HG03378 (cell line): Measurements from ENCODE around the gene COBL.

Experiments
- ATAC-seq: cut with Tn5 transposase; IDR thresholded peaks from one replicate; pipeline ENCODE4 v1.9.1; 2021; ENCODE audit warnings: mild to moderate bottlenecking, moderate library complexity; ENCODE audit not compliant: unreplicated experiment

The COBL gene

GRCh38 chr7:51064688-51065087 is 251.9 kb downstream of the COBL start:
- no peak for ATAC-seq

GRCh38 chr7:51062222-51062987 is 254.2 kb downstream of the COBL start:
- ATAC-seq = no peak

- no peak for ATAC-seq
These were observed 256.1 kb downstream of the COBL start for GRCh38 chr7:51060536-51060935.

DNA sequence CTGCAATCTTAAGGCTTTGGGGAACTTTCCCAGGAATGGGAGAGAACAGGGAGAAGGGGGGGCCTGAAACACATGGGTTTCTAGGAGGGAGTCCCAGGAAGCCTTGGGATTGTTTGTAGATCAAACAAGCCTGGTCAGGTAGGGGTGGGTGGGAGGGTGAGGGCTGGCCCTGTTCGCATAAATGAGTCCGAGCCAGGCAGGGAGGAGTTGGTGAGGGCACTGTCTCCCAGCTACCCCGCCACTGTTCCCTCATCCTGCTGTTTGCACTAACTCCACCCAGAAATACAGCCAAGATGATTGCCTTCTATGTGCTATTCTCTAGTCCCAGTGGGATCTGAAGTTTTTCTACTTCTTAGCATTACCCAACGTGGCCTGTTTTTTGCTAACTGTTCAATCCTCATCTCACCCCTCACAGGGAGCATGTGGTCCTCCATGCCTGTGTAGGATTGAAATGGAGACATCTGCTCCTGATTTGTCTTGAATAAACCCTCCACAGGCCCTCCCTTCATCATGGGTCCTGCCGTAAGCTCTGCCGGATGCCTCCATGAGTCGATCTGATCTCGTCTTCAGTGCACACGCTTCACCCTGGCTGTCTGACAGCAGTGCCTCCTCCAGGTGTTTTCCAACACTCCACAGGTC is 257.0 kb downstream of the COBL start:
- ATAC-seq = no peak

- no peak for ATAC-seq
These were observed 257.8 kb downstream of the COBL start for GRCh38 chr7:51058764-51059163.

DNA sequence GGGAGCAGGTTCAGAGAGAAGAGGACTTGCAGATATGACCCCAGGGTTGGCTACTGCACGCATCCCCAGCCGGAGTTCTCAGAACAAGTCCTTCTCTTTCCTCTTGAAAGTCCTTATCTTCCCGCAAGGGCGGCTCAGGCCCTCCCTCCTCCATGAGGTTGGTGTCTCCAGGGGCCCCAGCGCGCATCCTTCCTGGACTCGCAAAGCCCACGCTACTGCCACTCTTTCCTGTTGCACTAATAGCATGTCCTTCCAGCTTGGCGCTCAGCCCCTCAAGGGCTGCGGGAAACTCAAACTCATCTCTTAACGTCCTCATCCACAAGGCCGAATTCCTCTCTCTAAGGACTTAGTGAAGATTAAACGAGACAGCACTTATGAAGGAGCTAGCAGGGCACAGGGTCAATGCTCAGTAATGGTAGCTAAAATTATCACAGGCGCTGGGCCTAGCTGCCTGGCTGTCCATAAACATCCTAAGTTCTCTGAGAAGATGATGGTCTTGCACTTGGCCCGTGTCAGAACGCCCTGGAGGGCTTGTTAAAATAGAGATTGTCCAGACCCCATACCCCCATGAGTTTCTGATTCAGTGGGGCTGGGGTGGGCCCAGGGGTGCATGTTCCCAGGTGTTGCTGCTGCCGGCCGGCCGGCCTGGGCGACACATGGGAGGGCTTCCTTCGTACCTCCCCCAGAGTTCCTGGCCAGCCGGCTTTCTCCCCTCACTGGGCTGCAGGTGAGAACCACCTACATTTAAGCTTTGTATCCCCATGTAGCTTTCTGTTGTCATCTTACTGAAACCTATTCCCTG is 261.4 kb downstream of the COBL start:
- no peak for ATAC-seq

DNA sequence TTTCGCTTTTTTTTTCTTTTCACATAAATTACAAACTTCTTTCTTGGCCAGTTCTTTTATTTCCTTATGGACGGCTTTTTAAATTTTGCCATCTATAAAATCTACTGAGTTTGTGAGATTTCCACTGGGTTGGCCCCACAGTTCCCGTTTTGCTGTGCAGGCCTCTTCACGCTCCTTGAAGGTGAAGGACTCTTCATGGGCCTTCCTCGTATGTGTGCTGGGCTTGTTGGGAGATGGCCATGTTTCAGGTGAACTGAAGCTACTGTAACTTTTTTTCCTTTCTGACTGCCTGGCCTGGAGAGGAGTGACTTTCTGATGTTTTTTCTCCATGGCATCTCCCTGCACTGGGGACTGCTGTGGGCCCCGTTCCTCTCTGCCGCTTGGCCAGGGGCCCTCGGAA is 262.4 kb downstream of the COBL start:
- ATAC-seq = no peak

GRCh38 chr7:51053160-51053925 is 263.3 kb downstream of the COBL start:
- ATAC-seq = no peak

GRCh38 chr7:51046482-51046881 is 270.1 kb downstream of the COBL start:
- ATAC-seq = no peak

DNA sequence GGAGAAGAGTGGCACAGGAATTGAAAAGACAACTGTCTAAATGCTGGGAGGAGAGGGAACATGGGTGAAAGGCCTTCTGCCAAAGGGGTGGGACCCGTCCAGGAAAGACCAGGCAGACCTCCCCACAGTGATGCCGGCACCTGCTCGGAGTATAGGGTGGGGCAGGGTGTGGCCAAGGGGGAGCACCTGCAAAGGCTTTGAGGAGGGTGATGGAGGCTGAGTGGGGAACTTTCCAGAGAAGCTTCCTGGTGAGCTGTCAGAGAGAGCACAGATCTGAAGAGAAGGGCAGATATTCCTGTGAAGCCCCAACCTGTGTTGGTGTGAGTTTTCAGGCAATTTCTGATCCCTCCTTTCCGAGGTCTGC is 270.5 kb downstream of the COBL start:
- no peak for ATAC-seq

- no peak for ATAC-seq
These were observed 271.1 kb downstream of the COBL start for GRCh38 chr7:51045319-51046102.

GRCh38 chr7:51043461-51043860 is 273.1 kb downstream of the COBL start:
- ATAC-seq = no peak

- no peak for ATAC-seq
These were observed 275.8 kb downstream of the COBL start for GRCh38 chr7:51040787-51041186.

DNA sequence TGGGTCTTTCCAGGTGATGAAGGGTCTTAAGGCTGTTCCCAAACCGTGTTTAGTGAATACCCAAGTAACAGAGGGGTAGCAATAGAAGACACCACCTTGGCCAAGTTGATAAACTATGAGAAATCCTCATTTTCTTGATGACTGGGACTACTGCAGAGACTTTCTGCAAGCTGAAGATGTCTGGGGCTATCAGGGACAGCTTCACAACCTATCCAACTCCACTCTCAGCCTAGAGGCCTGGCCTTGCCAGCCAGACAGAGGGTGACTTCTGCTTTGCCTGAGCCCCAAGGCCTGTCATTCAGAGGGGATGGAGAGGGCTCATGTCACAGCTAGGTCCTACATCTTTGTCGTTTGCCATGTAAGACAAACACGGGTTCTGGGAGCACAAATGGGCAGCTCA is 278.0 kb downstream of the COBL start:
- ATAC-seq = no peak

DNA sequence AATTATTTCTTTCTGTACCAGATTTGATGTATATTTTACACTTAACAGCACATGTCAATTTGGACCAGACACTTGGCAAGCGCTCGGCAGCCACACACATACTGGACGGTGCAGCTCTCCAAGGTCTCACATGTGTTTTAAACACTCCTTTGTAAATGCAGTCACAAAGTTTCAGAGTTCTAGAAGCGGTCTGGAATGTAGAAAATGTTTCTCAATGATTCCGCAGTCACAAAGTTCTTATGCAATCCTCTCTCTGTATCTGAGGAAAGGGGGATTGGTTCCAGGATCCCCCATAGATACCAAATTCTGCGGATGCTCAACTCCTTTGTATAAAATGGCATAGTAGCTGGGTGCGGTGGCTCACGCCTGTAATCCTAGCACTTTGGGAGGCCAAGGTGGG is 280.9 kb downstream of the COBL start:
- no peak for ATAC-seq

DNA sequence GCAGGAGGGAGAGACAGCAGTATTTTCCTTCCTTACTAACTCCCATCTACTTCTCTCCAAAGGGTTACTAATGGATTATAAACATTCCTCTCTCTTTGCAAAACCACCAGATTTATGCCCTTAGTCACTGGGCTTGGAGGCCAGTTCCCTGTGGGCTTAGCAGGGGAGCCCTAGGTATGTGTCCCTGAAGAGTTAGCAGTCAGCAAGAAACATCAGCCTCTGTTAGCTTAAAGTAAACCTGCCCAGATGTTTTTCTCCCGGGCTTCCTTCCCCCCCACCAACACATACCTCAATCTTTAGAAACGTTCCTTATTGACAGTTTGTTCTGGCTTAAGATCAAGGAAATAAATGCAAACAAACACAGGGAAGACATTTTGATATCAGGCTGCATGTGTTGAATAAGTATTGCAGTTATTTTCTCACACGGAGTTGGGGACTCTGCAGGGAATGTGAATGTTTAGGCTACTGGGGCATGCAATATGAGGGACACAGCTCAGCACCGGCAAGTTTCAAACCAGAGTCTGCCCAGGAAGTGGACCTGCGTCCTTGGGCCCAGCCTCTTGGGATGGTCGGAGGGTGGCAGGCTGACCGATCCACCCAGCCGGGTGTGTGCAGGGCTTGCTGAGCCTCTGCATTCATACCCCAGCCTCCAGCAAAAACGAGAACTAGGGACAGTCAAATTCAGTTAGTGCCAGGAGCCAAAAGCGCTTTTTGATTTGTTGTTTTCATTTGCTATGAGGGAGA is 281.9 kb downstream of the COBL start:
- ATAC-seq = no peak

DNA sequence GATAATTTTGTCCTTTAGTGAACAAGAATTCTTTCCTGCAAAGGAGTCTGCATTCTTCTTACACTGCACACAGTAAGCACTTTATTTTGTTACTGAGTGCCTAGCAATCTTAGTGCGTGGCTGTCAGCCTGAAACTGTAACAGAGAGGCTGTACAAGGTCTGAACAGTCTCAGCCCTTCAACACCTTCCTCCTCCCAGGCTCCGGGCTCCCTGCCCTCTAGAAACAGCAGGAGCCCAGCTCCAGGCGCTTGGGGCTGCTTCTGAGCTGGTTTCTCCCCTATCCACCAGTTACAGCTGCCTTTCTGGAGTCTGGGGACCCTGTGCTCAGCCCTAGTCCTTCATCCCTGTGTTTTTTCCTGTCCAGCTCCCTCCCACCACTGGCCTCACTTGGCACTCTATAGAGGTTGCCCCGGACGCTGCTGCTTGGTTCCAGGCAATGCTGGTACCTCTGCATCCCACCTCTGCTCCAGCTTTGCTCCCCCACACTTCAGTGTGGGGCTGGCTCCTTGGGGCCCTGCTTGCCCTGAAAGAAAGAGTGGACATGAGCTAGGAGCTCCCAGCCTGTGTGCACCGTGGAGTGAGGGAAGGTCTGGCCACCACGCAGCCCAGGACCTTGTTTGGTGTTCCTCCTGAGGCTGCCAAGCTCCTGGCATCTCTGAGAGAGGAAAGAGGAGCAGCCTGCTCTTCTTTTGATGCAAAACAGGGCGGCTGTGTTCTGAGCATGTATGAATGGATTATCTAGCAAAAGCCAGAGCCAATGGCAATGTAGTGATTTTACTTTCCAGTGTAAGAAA is 282.7 kb downstream of the COBL start:
- no peak for ATAC-seq

DNA sequence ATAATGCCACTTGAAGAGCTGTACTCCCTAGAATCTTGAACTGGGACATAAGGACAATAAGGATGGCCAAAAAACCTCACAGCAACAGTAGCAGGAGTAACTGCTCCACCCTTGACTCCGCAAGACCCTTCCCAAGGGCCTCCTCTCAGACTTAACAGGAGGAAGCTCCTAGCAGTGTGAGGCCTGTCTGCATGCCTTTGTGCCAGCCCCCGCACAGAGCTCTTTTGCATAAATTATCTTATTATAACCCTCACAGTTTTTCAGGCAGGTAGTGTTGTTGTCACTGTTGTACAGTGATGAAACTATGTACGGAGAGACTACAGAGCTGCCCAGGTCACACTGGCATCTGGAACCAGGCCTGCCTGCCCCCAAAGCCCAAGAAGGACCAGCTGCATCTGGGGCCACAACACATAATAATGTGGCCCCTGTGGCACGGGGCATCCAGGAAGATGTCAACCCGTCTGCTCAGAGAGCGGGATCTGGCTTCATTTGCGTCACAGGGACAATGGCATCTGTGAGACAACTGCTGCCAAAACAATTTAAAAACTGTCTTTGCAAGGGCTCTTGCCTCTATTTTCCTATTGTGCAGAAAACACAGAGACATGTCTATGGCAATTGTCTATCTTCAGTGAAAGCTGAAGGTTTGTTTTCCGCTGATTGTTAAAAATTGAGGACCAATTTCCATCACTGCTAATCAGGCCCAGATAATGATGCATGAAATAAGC is 284.7 kb downstream of the COBL start:
- no peak for ATAC-seq
